Measurements from ENCODE around the gene AFG3L2. TPM values are rescaled to one million over a fixed set of nuclear protein-coding genes. Genes with fewer than 3 reads are reported as not detected.

The AFG3L2 gene
- total RNA-seq, 1 experiment from 2014 or later: 55.1 TPM

DNA sequence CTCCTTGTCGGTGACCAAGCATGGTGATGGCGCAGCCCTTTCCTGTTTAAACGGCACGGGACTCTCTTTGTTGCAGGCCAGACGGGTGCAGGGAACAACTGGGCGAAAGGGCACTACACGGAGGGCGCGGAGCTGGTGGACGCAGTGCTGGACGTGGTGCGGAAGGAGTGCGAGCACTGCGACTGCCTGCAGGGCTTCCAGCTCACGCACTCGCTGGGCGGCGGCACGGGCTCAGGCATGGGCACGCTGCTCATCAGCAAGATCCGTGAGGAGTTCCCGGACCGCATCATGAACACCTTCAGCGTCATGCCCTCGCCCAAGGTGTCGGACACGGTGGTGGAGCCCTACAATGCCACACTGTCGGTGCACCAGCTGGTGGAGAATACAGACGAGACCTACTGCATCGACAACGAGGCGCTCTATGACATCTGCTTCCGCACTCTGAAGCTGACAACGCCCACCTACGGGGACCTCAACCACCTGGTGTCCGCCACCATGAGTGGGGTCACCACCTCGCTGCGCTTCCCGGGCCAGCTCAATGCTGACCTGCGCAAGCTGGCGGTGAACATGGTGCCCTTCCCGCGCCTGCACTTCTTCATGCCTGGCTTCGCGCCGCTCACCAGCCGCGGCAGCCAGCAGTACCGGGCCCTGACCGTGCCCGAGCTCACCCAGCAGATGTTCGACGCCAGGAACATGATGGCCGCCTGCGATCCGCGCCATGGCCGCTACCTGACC is 51.9 kb downstream of the AFG3L2 start:
- BruUV-seq (replicated peaks): no TSS peak
- H3K27ac Mint-ChIP-seq (ENCODE audit: unreplicated experiment): no peak overlapping the region
- peaks cover 38% of the 10 kb centered on the region for H3K36me3 Mint-ChIP-seq (ENCODE audit: insufficient read depth, unreplicated experiment)
- intact Hi-C loops (cut with micrococcal nuclease; ENCODE audit: unreplicated experiment): no loop called here
- TF ChIP-seq, protein P1, sequence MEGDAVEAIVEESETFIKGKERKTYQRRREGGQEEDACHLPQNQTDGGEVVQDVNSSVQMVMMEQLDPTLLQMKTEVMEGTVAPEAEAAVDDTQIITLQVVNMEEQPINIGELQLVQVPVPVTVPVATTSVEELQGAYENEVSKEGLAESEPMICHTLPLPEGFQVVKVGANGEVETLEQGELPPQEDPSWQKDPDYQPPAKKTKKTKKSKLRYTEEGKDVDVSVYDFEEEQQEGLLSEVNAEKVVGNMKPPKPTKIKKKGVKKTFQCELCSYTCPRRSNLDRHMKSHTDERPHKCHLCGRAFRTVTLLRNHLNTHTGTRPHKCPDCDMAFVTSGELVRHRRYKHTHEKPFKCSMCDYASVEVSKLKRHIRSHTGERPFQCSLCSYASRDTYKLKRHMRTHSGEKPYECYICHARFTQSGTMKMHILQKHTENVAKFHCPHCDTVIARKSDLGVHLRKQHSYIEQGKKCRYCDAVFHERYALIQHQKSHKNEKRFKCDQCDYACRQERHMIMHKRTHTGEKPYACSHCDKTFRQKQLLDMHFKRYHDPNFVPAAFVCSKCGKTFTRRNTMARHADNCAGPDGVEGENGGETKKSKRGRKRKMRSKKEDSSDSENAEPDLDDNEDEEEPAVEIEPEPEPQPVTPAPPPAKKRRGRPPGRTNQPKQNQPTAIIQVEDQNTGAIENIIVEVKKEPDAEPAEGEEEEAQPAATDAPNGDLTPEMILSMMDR (IDR thresholded peaks at IDR 0.05; ENCODE audit: unreplicated experiment): no peak
- no peak for DNase-seq
- no peaks in the 10 kb centered on the region for H3K27me3 Mint-ChIP-seq (ENCODE audit: unreplicated experiment)
- no peaks in the 10 kb centered on the region for H3K9me3 Mint-ChIP-seq (ENCODE audit: low read depth, unreplicated experiment)
- no peak overlapping the region for H3K4me3 Mint-ChIP-seq (ENCODE audit: low read depth, unreplicated experiment)
- H3K4me1 Mint-ChIP-seq (ENCODE audit: low read depth, unreplicated experiment): no peaks in the 10 kb centered on the region
- CTCF ChIA-PET: no interaction called here

DNA sequence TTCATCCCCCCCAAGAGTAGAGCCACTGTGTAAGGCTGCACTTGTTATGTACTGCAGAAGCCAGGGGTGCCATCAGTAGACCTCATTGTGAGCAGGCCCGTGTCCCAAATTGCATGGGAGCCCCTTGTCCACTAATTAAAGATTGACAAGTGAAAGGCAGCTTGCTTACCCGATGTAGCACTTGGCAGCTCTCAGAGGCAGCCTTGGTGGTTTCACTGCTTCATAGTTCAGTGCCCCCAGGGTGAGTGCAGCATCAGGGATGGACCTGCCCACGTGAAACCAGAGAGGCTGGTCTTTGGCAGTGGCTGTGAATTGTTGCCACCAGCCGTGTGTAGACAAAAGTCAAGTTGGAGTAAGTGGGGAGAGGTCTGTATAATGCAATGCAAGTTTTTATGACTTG is 55.7 kb downstream of the AFG3L2 start:
- intact Hi-C loops (cut with micrococcal nuclease; ENCODE audit: unreplicated experiment): no loop called here
- H3K27me3 Mint-ChIP-seq (ENCODE audit: unreplicated experiment): no peaks in the 10 kb centered on the region
- CTCF ChIA-PET: no interaction called here
- no peaks in the 10 kb centered on the region for H3K4me1 Mint-ChIP-seq (ENCODE audit: low read depth, unreplicated experiment)
- no peaks in the 10 kb centered on the region for H3K9me3 Mint-ChIP-seq (ENCODE audit: low read depth, unreplicated experiment)
- H3K4me3 Mint-ChIP-seq (ENCODE audit: low read depth, unreplicated experiment): no peak overlapping the region
- H3K27ac Mint-ChIP-seq (ENCODE audit: unreplicated experiment): no peak overlapping the region
- peaks cover 14% of the 10 kb centered on the region for H3K36me3 Mint-ChIP-seq (ENCODE audit: insufficient read depth, unreplicated experiment)
- DNase-seq: no peak
- no TSS peak for BruUV-seq (replicated peaks)
- TF ChIP-seq, protein P1 (IDR thresholded peaks at IDR 0.05; ENCODE audit: unreplicated experiment): no peak

DNA sequence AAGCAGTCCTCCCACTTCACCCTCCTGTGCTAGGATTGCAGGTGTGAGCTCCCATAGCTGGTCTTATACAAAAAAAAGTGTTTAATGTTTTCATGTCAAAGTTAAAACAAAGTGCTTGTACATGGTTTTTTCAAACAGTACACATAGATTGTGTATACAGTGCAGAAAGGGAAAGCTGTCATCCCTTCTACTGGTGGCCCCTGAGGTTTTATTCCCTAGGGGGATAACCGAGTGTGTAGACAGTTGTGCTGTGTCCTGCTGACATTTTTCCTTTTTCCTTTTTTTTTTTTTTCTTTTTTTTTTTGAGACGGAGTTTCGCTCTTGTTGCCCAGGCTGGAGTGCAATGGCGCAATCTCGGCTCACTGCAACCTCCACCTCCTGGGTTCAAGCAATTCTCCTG is 58.2 kb downstream of the AFG3L2 start:
- no peak for DNase-seq
- no peak overlapping the region for H3K27ac Mint-ChIP-seq (ENCODE audit: unreplicated experiment)
- intact Hi-C loops (cut with micrococcal nuclease; ENCODE audit: unreplicated experiment): no loop called here
- TF ChIP-seq, protein P1 (IDR thresholded peaks at IDR 0.05; ENCODE audit: unreplicated experiment): no peak
- no peak overlapping the region for H3K4me3 Mint-ChIP-seq (ENCODE audit: low read depth, unreplicated experiment)
- H3K27me3 Mint-ChIP-seq (ENCODE audit: unreplicated experiment): no peaks in the 10 kb centered on the region
- BruUV-seq (replicated peaks): no TSS peak
- H3K4me1 Mint-ChIP-seq (ENCODE audit: low read depth, unreplicated experiment): no peaks in the 10 kb centered on the region
- CTCF ChIA-PET: interaction anchor here (0.6 to 1.0 kb wide), 3 partner anchors 20 to 36 kb away, joined by 3 to 10 read pairs (median 3); no protein-coding TSS in a partner anchor
- no peaks in the 10 kb centered on the region for H3K9me3 Mint-ChIP-seq (ENCODE audit: low read depth, unreplicated experiment)
- H3K36me3 Mint-ChIP-seq (ENCODE audit: insufficient read depth, unreplicated experiment): no peaks in the 10 kb centered on the region

DNA sequence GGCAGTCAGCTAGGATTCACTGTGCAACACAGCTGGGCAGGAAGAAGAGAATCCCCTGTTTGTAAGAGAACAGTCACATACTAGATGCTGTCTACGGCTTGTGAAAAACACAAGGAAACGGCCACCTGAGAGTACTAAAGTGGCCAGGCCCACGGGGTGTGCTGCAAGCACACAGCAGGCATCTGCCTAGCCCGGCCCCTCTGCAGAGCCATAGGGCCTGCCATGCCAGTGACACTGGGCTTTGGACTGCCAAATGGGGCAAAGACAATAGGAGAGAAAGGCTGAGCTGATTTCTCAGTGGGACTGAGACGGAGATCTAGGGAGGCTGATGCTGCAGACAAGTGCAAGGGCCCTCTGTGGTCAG is 58.7 kb downstream of the AFG3L2 start:
- Mint-ChIP-seq H3K36me3 (ENCODE audit: insufficient read depth, unreplicated experiment) (no peaks in the 10 kb centered on the region), H3K4me1 (ENCODE audit: low read depth, unreplicated experiment) (no peaks in the 10 kb centered on the region), H3K4me3 (ENCODE audit: low read depth, unreplicated experiment) (no peak overlapping the region), H3K9me3 (ENCODE audit: low read depth, unreplicated experiment) (no peaks in the 10 kb centered on the region), H3K27me3 (ENCODE audit: unreplicated experiment) (no peaks in the 10 kb centered on the region), H3K27ac (ENCODE audit: unreplicated experiment) (no peak overlapping the region)
- no peak for DNase-seq
- CTCF ChIA-PET: interaction anchor here (0.9 to 1.5 kb wide), 3 partner anchors 10 to 46 kb away, joined by 3 to 4 read pairs (median 3); no protein-coding TSS in a partner anchor
- intact Hi-C loops (cut with micrococcal nuclease; ENCODE audit: unreplicated experiment): no loop called here
- BruUV-seq (replicated peaks): no TSS peak
- TF ChIP-seq, protein P1 (IDR thresholded peaks at IDR 0.05; ENCODE audit: unreplicated experiment): no peak

Data from Calu3 (cell line).